ENCODE results near the gene PPARA.

DNA sequence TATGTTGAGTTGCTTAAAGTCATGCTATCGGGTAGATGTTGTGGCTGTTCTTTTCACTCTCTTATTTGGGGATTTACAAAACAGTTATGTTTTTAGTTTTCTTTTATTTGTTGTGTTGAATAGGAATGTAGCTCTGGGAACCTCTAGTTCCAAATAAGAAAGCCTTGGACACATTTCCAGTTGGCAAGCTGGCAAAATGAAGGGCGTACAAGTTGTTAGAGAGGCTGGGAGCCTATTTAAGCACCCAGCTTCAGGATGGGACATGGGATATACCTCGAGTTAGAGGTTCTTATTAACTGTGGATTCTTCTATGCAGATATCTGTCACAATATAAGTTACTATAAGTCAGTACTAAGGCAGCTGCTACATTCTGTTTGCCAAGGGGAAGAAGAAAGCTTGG is 22.8 kb downstream of the PPARA start:
- TF ChIP-seq CTCF (IDR thresholded peaks at IDR 0.05) (no peak), SIN3A (IDR thresholded peaks at IDR 0.05; ENCODE audit: borderline replicate concordance, insufficient read depth, low read depth, low read length) (no peak)
- TF ChIP-seq, protein P1, sequence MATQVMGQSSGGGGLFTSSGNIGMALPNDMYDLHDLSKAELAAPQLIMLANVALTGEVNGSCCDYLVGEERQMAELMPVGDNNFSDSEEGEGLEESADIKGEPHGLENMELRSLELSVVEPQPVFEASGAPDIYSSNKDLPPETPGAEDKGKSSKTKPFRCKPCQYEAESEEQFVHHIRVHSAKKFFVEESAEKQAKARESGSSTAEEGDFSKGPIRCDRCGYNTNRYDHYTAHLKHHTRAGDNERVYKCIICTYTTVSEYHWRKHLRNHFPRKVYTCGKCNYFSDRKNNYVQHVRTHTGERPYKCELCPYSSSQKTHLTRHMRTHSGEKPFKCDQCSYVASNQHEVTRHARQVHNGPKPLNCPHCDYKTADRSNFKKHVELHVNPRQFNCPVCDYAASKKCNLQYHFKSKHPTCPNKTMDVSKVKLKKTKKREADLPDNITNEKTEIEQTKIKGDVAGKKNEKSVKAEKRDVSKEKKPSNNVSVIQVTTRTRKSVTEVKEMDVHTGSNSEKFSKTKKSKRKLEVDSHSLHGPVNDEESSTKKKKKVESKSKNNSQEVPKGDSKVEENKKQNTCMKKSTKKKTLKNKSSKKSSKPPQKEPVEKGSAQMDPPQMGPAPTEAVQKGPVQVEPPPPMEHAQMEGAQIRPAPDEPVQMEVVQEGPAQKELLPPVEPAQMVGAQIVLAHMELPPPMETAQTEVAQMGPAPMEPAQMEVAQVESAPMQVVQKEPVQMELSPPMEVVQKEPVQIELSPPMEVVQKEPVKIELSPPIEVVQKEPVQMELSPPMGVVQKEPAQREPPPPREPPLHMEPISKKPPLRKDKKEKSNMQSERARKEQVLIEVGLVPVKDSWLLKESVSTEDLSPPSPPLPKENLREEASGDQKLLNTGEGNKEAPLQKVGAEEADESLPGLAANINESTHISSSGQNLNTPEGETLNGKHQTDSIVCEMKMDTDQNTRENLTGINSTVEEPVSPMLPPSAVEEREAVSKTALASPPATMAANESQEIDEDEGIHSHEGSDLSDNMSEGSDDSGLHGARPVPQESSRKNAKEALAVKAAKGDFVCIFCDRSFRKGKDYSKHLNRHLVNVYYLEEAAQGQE (IDR thresholded peaks at IDR 0.05; ENCODE audit: insufficient read depth in 1 of 2, low read depth in 2 of 2, low read length in 1 of 2) = no peak

All from Panc1 (cell line).